GM23338 (cell line): ENCODE results near the gene TMEM106C. TPM values are rescaled to one million over a fixed set of nuclear protein-coding genes. Genes with fewer than 3 reads are reported as not detected.

ENCODE experiments used
- ATAC-seq: fragments of 200-7000 bp; cut with Tn5 transposase; 3 replicates; pipeline ENCODE4 v1.9.1; 2020
- DNase-seq: peaks from one replicate; pipeline ENCODE4 v3.0.0-alpha.2; 2015; ENCODE audit warnings: low spot score
- H2AFZ ChIP-seq: fragments of 200-600 bp; sonication (generic); 2 replicates; pipeline ENCODE4 v1.8.0; 2016; ENCODE audit warnings: antibody characterized with exemption, mild to moderate bottlenecking, moderate library complexity
- H3F3A ChIP-seq: fragments of 200-600 bp; sonication (generic); replicated peaks from 2 replicates; pipeline ENCODE4 v1.8.0; 2017; ENCODE audit warnings: antibody characterized with exemption, mixed run types, low read depth
- H3K27ac ChIP-seq: fragments of 200-600 bp; sonication (generic); 2 replicates; pipeline ENCODE4 v1.6.1; 2016; ENCODE audit warnings: low read depth
- H3K27me3 ChIP-seq: fragments of 200-600 bp; sonication (generic); 2 replicates; pipeline ENCODE4 v1.8.0; 2016; ENCODE audit warnings: mild to moderate bottlenecking, mixed run types, moderate library complexity; ENCODE audit not compliant: insufficient read depth
- H3K36me3 ChIP-seq: fragments of 200-600 bp; sonication (generic); 2 replicates; pipeline ENCODE4 v1.8.0; 2016; ENCODE audit warnings: mild to moderate bottlenecking; ENCODE audit not compliant: insufficient read depth
- H3K4me1 ChIP-seq: fragments of 200-600 bp; sonication (generic); 2 replicates; pipeline ENCODE4 v1.8.0; 2016; ENCODE audit warnings: mild to moderate bottlenecking, moderate library complexity; ENCODE audit not compliant: insufficient read depth
- H3K4me2 ChIP-seq: fragments of 200-600 bp; sonication (generic); 2 replicates; pipeline ENCODE4 v1.7.1; 2017; ENCODE audit warnings: mixed run types
- H3K4me3 ChIP-seq: fragments of 200-600 bp; sonication (generic); 2 replicates; pipeline ENCODE4 v1.6.1; 2016; ENCODE audit warnings: mixed run types
- H3K79me2 ChIP-seq: fragments of 200-600 bp; sonication (generic); replicated peaks from 2 replicates; pipeline ENCODE4 v1.8.0; 2017; ENCODE audit warnings: mild to moderate bottlenecking; ENCODE audit not compliant: insufficient read depth
- H3K9me2 ChIP-seq: fragments of 200-600 bp; sonication (generic); 2 replicates; pipeline ENCODE4 v1.8.0; 2017; ENCODE audit not compliant: insufficient read depth
- H4K20me1 ChIP-seq: fragments of 200-600 bp; sonication (generic); replicated peaks from 2 replicates; pipeline ENCODE4 v1.8.0; 2017; ENCODE audit warnings: mild to moderate bottlenecking; ENCODE audit not compliant: insufficient read depth
- H3K27ac Mint-ChIP-seq: 2 replicates; pipeline ENCODE4 v1.8.0; 2020; ENCODE audit warnings: inconsistent platforms, mild to moderate bottlenecking, moderate library complexity, mixed read lengths
- H3K27me3 Mint-ChIP-seq: 3 replicates; pipeline ENCODE4 v1.8.0; 2022; ENCODE audit warnings: low read depth, mild to moderate bottlenecking, moderate library complexity, mixed read lengths, inconsistent platforms; ENCODE audit not compliant: insufficient read depth, poor library complexity
- H3K36me3 Mint-ChIP-seq: 3 replicates; pipeline ENCODE4 v1.8.0; 2021; ENCODE audit warnings: low read depth, mild to moderate bottlenecking, inconsistent platforms, moderate library complexity, mixed read lengths
- H3K4me1 Mint-ChIP-seq: 3 replicates; pipeline ENCODE4 v1.8.0; 2020; ENCODE audit warnings: mild to moderate bottlenecking, inconsistent platforms, mixed read lengths
- H3K4me3 Mint-ChIP-seq: 3 replicates; pipeline ENCODE4 v1.8.0; 2021; ENCODE audit warnings: moderate library complexity, mild to moderate bottlenecking, inconsistent platforms, mixed read lengths
- H3K9me3 Mint-ChIP-seq: 3 replicates; pipeline ENCODE4 v1.8.0; 2020; ENCODE audit warnings: moderate library complexity, mild to moderate bottlenecking, inconsistent platforms, mixed read lengths
- CREB1 ChIP-seq: fragments of 250-450 bp; sonication (Bioruptor Pico); IDR thresholded peaks from 2 replicates; pipeline ENCODE4 v1.5.0; 2020; ENCODE audit warnings: low read depth, mild to moderate bottlenecking, moderate library complexity
- EZH2 ChIP-seq: fragments of 200-600 bp; sonication (generic); IDR thresholded peaks from one replicate; pipeline ENCODE4 v1.8.0; 2017; ENCODE audit warnings: antibody characterized with exemption, mild to moderate bottlenecking, low read depth; ENCODE audit not compliant: unreplicated experiment
- EZH2phosphoT487 ChIP-seq: fragments of 200-600 bp; sonication (generic); IDR thresholded peaks from one replicate; pipeline ENCODE4 v1.8.1; 2018; ENCODE audit warnings: antibody characterized with exemption; ENCODE audit not compliant: unreplicated experiment
- JUNB ChIP-seq: IDR thresholded peaks from one replicate; pipeline ENCODE4 v1.6.1; 2016; ENCODE audit warnings: antibody characterized with exemption; ENCODE audit not compliant: unreplicated experiment
- NANOG ChIP-seq: IDR thresholded peaks from 2 replicates; pipeline ENCODE4 v1.6.1; 2016; ENCODE audit warnings: antibody characterized with exemption, borderline replicate concordance
- POLR2AphosphoS5 ChIP-seq: IDR thresholded peaks from 2 replicates; pipeline ENCODE4 v1.6.1; 2016; ENCODE audit warnings: antibody characterized with exemption, low read depth
- ZNF114 ChIP-seq: fragments of 250-450 bp; sonication (Bioruptor Pico); IDR thresholded peaks from 2 replicates; pipeline ENCODE4 v1.5.0; 2020; ENCODE audit warnings: mild to moderate bottlenecking, moderate library complexity
- ZNF331 ChIP-seq: fragments of 250-450 bp; sonication (Bioruptor Pico); IDR thresholded peaks from 2 replicates; pipeline ENCODE4 v1.5.0; 2020; ENCODE audit warnings: low read depth, mild to moderate bottlenecking, moderate library complexity
- polyA plus RNA-seq: library from polyadenylated mRNA; unstranded; fragments of >200 nt; fragmentation: Nextera tagmentation; extraction: Ambion mirVana; gene quantifications from 2 replicates; pipeline ENCODE4 v1.2.1, GENCODE V29; 2016
- total RNA-seq: library from RNA; depleted of rRNA; stranded (reverse); fragments of >200 nt; shearing (Covaris generic); gene quantifications from 2 replicates; pipeline ENCODE4 v1.2.3, GENCODE V29; 2014
- TF ChIP-seq, protein P1 (sequence below), 2 experiments: fragments of 200-600 bp in 1 of 2; sonication (generic) in 1 of 2; conservative IDR thresholded peaks; 2 replicates each; pipeline versions ENCODE4 v1.5.1 to v1.6.1; 2016 to 2017; ENCODE audit warnings: antibody characterized with exemption in 2 of 2, low read depth in 2 of 2, mild to moderate bottlenecking in 2 of 2, moderate library complexity in 1 of 2
- TF ChIP-seq, protein P2 (sequence below): IDR thresholded peaks from one replicate; pipeline ENCODE4 v1.6.1; 2018; ENCODE audit warnings: antibody characterized with exemption; ENCODE audit not compliant: unreplicated experiment
- TF ChIP-seq, protein P3 (sequence below): IDR thresholded peaks from 2 replicates; pipeline ENCODE4 v1.6.1; 2016; ENCODE audit warnings: antibody characterized with exemption

The TMEM106C gene
- total and polyA plus RNA-seq, 2 experiments from 2014 or later, result 43.5 to 83.7 TPM

DNA sequence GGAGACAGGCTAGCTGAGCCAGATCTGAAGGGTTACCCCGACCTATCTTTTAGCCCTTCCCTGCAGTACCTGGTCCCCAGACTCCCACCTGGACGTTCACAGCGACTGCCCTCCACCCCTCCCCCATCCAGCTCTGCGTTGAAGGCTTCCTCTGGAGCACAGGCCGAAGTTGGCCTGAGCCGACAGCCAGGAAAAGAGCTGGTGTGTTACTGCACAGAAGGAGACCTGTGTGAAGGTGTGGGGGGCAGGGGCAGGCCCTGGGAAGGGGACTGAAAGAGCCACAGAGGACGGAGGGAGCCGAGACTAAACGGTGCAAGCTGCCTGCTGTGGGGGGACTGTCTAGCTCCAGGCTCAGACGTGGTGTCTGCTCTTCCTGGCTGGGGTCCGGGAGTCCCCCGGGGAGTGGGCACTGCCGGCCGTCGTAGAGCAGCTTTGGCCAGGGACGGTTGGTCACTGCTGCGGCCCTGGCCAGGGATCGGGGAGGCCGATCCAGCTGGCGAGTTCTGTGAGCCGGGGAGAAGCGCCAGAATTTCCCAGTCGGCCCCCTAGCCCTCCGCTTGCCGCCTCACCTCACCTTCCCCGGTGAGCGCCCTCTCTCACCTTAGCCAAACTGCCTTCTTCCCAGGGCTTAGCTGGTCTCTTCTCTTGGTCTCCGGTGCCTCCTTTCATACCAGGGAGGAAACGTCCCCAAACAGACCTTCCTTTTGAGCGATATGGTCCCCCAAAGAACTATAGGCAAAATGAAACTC lies 41.8 kb downstream of the TMEM106C start:
- peak; percentile 9 for ATAC-seq
- DNase-seq, result peak; percentile 70
- Mint-ChIP-seq H3K4me3 (peak overlapping the region; percentile 75), H3K9me3 (peaks cover 2% of the 10 kb centered on the region; the same call in 2 of the 3 replicates), H3K36me3 (no peaks in the 10 kb centered on the region; the same call in 2 of the 3 replicates), H3K4me1 (peaks cover 37% of the 10 kb centered on the region), H3K27me3 (peaks cover 99% of the 10 kb centered on the region), H3K27ac (no peak overlapping the region)
- Histone ChIP-seq H3K4me3 (peak overlapping the region; percentile 79), H2AFZ (peak overlapping the region; percentile 97), H3F3A (peaks cover 24% of the 10 kb centered on the region), H3K4me2 (peak overlapping the region; percentile 98), H3K4me1 (peaks cover 44% of the 10 kb centered on the region), H3K36me3 (no peaks in the 10 kb centered on the region; the same call in 1 of the 2 replicates), H3K27me3 (peaks cover 100% of the 10 kb centered on the region), H3K79me2 (no peaks in the 10 kb centered on the region), H3K27ac (no peak overlapping the region), H3K9me2 (no peaks in the 10 kb centered on the region), H4K20me1 (peaks cover 33% of the 10 kb centered on the region; the same call in 1 of the 2 replicates)
- TF ChIP-seq ZNF331 (CRISPR knock-in tag), result no peak
- no peak for TF ChIP-seq JUNB
- TF ChIP-seq POLR2AphosphoS5, result no peak
- no peak for TF ChIP-seq ZNF114 (CRISPR knock-in tag)
- TF ChIP-seq, protein P1, sequence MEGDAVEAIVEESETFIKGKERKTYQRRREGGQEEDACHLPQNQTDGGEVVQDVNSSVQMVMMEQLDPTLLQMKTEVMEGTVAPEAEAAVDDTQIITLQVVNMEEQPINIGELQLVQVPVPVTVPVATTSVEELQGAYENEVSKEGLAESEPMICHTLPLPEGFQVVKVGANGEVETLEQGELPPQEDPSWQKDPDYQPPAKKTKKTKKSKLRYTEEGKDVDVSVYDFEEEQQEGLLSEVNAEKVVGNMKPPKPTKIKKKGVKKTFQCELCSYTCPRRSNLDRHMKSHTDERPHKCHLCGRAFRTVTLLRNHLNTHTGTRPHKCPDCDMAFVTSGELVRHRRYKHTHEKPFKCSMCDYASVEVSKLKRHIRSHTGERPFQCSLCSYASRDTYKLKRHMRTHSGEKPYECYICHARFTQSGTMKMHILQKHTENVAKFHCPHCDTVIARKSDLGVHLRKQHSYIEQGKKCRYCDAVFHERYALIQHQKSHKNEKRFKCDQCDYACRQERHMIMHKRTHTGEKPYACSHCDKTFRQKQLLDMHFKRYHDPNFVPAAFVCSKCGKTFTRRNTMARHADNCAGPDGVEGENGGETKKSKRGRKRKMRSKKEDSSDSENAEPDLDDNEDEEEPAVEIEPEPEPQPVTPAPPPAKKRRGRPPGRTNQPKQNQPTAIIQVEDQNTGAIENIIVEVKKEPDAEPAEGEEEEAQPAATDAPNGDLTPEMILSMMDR (conservative IDR thresholded peaks at IDR 0.05; ENCODE audit: low read depth in 2 of 2), result no peak
- TF ChIP-seq EZH2, result peak; percentile 82
- TF ChIP-seq NANOG, result no peak
- TF ChIP-seq CREB1, result no peak
- peak; percentile 19 for TF ChIP-seq EZH2phosphoT487
- TF ChIP-seq, protein P2, sequence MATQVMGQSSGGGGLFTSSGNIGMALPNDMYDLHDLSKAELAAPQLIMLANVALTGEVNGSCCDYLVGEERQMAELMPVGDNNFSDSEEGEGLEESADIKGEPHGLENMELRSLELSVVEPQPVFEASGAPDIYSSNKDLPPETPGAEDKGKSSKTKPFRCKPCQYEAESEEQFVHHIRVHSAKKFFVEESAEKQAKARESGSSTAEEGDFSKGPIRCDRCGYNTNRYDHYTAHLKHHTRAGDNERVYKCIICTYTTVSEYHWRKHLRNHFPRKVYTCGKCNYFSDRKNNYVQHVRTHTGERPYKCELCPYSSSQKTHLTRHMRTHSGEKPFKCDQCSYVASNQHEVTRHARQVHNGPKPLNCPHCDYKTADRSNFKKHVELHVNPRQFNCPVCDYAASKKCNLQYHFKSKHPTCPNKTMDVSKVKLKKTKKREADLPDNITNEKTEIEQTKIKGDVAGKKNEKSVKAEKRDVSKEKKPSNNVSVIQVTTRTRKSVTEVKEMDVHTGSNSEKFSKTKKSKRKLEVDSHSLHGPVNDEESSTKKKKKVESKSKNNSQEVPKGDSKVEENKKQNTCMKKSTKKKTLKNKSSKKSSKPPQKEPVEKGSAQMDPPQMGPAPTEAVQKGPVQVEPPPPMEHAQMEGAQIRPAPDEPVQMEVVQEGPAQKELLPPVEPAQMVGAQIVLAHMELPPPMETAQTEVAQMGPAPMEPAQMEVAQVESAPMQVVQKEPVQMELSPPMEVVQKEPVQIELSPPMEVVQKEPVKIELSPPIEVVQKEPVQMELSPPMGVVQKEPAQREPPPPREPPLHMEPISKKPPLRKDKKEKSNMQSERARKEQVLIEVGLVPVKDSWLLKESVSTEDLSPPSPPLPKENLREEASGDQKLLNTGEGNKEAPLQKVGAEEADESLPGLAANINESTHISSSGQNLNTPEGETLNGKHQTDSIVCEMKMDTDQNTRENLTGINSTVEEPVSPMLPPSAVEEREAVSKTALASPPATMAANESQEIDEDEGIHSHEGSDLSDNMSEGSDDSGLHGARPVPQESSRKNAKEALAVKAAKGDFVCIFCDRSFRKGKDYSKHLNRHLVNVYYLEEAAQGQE, result no peak

DNA sequence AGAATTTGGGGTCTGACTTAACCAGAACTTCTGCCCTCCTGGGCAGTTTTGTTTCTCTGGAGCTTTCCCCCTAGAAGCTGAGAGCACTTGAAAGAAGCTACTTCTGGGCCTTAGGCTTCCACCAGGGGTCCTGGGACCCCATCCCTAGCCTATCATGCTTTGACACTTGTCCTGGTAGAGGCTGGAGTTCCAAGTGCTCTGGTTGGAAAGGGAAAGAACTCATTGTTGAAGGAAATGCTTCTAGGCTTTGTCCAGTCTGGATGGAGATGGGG lies 42.3 kb downstream of the TMEM106C start:
- Mint-ChIP-seq H3K27ac (no peak overlapping the region), H3K27me3 (peaks cover 99% of the 10 kb centered on the region), H3K4me3 (peak overlapping the region; percentile 75), H3K9me3 (peaks cover 2% of the 10 kb centered on the region; the same call in 2 of the 3 replicates), H3K4me1 (peaks cover 32% of the 10 kb centered on the region), H3K36me3 (no peaks in the 10 kb centered on the region; the same call in 2 of the 3 replicates)
- Histone ChIP-seq H3K4me1 (peaks cover 39% of the 10 kb centered on the region), H3K27ac (no peak overlapping the region), H4K20me1 (peaks cover 27% of the 10 kb centered on the region; the same call in 1 of the 2 replicates), H3K27me3 (peaks cover 100% of the 10 kb centered on the region), H3K4me3 (peak overlapping the region; percentile 79), H3K36me3 (no peaks in the 10 kb centered on the region; the same call in 1 of the 2 replicates), H3F3A (peaks cover 19% of the 10 kb centered on the region), H3K9me2 (no peaks in the 10 kb centered on the region), H3K4me2 (peak overlapping the region; percentile 98), H2AFZ (no peak overlapping the region), H3K79me2 (no peaks in the 10 kb centered on the region)
- ATAC-seq (no peak), DNase-seq (no peak)
- peak; percentile 60 for TF ChIP-seq EZH2
- TF ChIP-seq, protein P3, sequence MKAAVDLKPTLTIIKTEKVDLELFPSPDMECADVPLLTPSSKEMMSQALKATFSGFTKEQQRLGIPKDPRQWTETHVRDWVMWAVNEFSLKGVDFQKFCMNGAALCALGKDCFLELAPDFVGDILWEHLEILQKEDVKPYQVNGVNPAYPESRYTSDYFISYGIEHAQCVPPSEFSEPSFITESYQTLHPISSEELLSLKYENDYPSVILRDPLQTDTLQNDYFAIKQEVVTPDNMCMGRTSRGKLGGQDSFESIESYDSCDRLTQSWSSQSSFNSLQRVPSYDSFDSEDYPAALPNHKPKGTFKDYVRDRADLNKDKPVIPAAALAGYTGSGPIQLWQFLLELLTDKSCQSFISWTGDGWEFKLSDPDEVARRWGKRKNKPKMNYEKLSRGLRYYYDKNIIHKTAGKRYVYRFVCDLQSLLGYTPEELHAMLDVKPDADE, result no peak
